Measurements from ENCODE around the gene BEX2.
"Not testable (repeated sequence)": the region's sequence is repeated elsewhere in the genome, so short reads cannot be mapped to it uniquely, and the experiment has no call there.

The BEX2 gene

GRCh38 chrX:103310555-103311398, at the start of gene BEX2:
Gene BEX2 (minus strand): TSS chrX:103310990. CDS start chrX:103309976, 1,014 bp downstream.
- DNase-seq (ENCODE audit: extremely low read depth, low read depth) = no peak
- no peak for TF ChIP-seq CTCF (IDR thresholded peaks at IDR 0.05; ENCODE audit: low read depth, low read length, missing control alignments)
- peak within 1 kb of the TSS; percentile 30; the same call in 1 of the 2 replicates for H3K4me3 ChIP-seq (replicated peaks; ENCODE audit: low read depth, low read length)

- no peak for DNase-seq (ENCODE audit: extremely low read depth, low read depth)
- no peak for TF ChIP-seq CTCF (IDR thresholded peaks at IDR 0.05; ENCODE audit: low read depth, low read length, missing control alignments)
- no peak overlapping the region for H3K4me3 ChIP-seq (replicated peaks; ENCODE audit: low read depth, low read length)
Measured at GRCh38 chrX:103360092-103360491, 49.3 kb upstream of the BEX2 start.

- not testable (repeated sequence) for H3K4me3 ChIP-seq (replicated peaks; ENCODE audit: low read depth, low read length); DNase-seq (ENCODE audit: extremely low read depth, low read depth)
Measured at GRCh38 chrX:103359605-103360004, 48.8 kb upstream of the BEX2 start.

- no peak for DNase-seq (ENCODE audit: extremely low read depth, low read depth)
- no peak for TF ChIP-seq CTCF (IDR thresholded peaks at IDR 0.05; ENCODE audit: low read depth, low read length, missing control alignments)
- peak overlapping the region; percentile 77 for H3K4me3 ChIP-seq (replicated peaks; ENCODE audit: low read depth, low read length)
Measured at GRCh38 chrX:103357871-103358270, 47.1 kb upstream of the BEX2 start.

- H3K4me3 ChIP-seq (replicated peaks; ENCODE audit: low read depth, low read length) = peak overlapping the region; percentile 77
- DNase-seq (ENCODE audit: extremely low read depth, low read depth) = no peak
- no peak for TF ChIP-seq CTCF (IDR thresholded peaks at IDR 0.05; ENCODE audit: low read depth, low read length, missing control alignments)
Measured at GRCh38 chrX:103356858-103357257, 46.1 kb upstream of the BEX2 start.

GRCh38 chrX:103356130-103356798, 45.5 kb upstream of the BEX2 start, which contains the start of gene TCEAL9:
Gene TCEAL9 (plus strand): TSS chrX:103356506. CDS start chrX:103357685, 1,179 bp downstream.
- DNase-seq (ENCODE audit: extremely low read depth, low read depth) = no peak
- no peak for TF ChIP-seq CTCF (IDR thresholded peaks at IDR 0.05; ENCODE audit: low read depth, low read length, missing control alignments)
- peak within 1 kb of the TSS; percentile 77 for H3K4me3 ChIP-seq (replicated peaks; ENCODE audit: low read depth, low read length)

GRCh38 chrX:103347682-103348397, 37.0 kb upstream of the BEX2 start:
- H3K4me3 ChIP-seq (replicated peaks; ENCODE audit: low read depth, low read length) = no peak overlapping the region
- TF ChIP-seq CTCF (IDR thresholded peaks at IDR 0.05; ENCODE audit: low read depth, low read length, missing control alignments) = no peak
- no peak for DNase-seq (ENCODE audit: extremely low read depth, low read depth)

Measured in HFF-Myc (cell line).